HG03139 (cell line): ENCODE results near the gene CFAP97.
"Not testable (repeated sequence)": the region's sequence is repeated elsewhere in the genome, so short reads cannot be mapped to it uniquely, and the experiment has no call there.

ENCODE experiments used
- ATAC-seq: cut with Tn5 transposase; IDR thresholded peaks from one replicate; pipeline ENCODE4 v1.9.1; 2021; ENCODE audit not compliant: unreplicated experiment

The CFAP97 gene

DNA sequence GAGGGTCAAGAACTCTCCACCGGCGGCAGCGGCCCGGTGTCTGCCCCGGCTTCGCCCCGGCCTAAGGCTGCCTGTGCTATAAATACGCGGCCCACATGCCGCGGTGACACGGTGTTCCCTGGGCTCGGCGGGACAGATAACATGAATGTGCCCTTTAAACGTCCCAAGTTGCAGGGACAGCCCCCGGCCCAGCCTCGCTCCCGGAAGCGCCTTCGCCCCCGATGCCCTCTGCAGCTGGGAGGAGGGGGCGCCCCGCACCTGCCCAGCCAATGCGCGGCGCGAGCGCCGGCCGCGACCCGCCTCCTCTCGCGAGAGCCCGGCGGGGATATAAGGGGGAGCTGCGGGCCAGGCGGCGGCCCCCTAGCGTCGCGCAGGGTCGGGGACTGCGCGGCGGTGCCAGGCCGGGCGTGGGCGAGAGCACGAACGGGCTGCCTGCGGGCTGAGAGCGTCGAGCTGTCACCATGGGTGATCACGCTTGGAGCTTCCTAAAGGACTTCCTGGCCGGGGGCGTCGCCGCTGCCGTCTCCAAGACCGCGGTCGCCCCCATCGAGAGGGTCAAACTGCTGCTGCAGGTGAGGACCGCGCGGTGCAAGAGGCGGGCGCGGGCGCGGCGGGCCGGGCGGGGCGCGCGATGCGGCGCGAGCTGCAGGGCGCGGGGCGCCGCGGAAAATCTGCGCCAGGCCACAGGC is 60.7 kb downstream of the CFAP97 start, which contains the start of gene SLC25A4:
TSS of gene SLC25A4 (plus strand) at position 355 of the 689 bp plus-strand sequence. CDS start at position 462, 107 bp downstream.
- peak; percentile 95 for ATAC-seq

DNA sequence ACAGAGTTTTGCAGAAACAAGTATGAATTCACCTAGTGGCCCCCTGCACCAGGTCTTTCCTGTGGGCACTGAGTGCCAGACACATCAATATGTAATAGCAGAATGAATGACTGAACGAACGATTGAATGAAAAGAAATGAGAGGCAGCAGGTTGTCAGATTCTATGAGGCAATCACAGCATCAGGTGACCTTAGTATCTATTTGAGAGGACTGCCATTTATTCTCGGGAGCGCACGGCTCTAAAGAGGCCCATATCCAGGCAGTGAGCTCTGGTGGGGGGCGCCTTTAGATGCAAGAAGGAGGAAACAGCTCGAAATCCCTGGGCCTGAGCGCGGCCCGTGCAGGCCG is 61.3 kb downstream of the CFAP97 start:
- no peak for ATAC-seq

DNA sequence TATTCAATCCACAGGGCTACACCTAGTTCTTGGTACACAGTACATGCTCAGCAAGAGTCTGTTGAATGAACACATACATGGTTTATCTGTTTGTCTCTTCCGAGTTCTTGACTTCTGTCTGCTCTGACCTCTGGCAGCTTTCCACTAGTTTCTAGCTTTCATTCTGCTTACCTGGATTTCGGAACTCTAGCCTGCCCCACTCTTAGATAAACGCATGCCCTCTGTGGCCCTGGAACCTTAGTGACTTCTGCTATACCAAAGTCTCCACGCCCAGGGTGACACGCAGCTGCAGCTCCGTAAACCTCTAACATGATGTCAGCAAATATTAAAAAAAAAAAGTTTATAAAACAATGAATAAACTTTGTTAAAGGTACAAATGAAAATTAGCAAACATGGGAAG is 62.0 kb downstream of the CFAP97 start:
- no peak for ATAC-seq

DNA sequence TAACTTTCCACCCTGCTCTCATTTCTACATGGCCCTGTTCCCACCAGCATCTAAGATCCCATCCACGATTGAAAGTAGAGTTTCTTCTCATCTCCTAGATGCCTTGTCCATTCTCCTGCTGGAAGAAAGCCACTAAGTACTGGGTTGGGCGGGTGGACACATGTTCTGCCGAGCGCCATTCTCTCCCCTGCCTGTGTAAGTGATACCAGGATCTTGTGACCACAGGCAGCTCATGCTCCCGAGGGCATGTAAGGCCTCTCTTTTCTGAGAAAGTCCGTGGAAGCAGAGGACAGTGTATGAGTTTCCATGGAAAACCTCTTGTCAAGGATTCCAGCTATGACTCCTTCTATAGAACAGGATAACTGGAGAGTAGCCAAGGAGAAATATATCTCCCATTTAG is 64.1 kb downstream of the CFAP97 start:
- ATAC-seq, result no peak

DNA sequence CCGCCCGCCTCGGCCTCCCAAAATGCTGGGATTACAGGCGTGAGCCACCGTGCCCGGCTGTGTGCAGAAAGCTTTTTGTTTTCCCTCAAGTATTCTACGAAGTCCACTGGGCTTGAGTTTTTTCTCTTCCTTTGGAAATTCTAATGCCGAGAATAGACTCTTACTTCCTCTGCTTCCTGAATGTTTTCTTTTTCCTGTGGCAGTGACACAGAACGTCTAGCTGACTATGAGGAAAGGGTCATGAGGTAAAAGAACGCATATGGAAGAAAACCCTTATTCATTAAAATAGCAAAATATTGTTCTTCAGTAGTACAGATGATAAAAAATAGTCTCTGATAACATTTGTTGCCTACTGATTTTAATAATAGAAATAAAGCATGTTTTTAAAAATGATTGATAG is 65.6 kb downstream of the CFAP97 start:
- no peak for ATAC-seq

DNA sequence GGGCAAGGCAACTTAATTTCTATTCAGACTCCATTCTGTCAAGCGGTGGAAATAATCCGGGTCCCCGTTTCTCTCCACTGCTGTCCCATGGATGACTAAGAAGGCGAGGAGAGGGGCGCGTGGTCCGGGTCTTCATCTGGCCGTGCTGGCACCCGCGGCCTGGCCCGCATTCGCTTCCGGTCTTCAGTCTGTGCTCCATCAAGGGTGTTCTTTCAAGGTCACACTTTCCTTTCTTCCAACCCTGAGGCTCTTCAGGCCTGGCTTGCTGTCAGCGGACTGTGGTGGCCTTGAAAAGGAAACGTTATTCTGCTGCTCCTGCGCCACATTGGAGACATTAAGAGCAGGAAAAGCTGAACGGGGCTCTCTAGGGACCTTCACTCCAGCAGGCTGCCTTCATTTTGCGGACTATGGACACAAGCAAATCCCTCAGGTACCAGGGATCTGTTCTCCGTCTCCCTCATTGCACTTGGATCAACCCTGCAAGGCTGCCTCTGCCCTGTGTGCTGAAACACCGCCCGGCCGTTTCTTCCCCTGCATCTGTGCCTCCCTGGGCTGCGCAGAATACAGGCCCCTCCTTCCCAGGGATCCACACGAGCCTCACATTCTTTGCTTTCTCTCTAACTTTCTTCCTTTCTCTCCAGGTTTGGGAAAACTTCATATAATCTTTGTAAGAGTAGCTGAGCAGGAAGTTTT is 66.4 kb downstream of the CFAP97 start:
- no peak for ATAC-seq

DNA sequence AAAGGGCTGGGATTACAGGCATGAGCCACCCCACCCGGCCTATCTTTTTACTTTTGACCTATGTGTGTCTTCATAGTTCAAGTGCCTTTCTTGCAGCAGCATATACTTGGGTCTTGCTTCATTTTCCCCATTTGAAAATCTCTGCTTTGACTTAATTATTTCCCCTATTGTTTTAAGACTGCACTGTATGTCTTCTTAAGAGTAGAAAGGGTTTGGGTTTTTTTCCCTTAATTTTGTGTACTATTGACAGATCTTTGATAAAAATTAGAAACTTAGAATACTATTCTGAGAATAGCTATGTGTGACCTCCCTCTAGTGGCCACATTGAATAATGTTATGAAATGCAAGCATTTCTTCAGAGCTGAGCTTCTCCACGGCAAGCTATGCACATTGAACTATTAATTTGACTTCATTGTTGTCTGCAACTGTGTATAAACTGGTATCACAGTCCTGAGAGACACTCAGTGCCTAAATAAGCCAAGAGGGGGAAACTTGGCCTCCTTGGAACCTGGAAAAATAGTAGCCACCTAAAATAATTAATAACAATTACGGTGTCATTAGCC is 69.4 kb downstream of the CFAP97 start:
- peak; percentile 52 for ATAC-seq

DNA sequence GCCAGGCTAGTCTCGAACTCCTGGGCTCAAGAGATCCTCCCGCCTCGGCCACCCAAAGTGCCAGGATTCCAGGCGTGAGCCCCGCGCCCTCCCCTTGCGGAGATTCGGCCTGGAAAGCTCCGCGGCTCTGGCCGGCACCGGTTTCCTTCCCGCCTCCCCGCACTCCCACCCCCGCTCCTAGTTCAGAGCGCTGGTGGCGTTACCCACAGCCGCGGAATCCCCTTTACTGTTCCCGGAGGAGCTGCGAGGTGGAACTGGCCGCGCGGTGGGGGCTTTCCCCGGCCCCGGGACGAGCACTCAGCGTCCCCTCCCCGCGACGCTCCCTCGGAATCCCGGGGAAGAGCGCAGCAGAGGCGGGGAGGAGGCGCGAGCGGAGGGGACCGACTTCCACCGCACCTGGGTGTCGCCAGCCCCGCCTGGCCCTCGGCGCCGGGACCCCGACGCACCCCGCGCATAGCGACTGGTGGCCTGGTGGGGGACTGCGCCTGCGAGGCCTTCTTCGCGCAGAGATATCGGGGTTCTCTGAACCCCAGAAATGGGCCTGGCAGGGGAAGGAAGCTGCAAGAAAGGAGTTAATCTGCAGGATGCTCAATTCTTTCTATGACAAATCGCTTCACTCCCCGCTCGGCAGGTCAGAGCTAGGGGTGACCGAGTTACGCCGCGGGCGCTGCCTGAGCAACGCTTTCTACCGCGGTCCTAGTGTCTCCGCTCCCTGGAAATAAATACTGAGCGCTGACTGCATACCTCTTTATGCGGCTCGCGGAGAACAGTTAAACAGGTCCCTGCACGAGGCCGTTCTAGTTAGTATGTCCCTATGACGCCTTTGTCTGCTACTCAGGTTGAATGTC is 75.3 kb downstream of the CFAP97 start:
- peak; percentile 56 for ATAC-seq

DNA sequence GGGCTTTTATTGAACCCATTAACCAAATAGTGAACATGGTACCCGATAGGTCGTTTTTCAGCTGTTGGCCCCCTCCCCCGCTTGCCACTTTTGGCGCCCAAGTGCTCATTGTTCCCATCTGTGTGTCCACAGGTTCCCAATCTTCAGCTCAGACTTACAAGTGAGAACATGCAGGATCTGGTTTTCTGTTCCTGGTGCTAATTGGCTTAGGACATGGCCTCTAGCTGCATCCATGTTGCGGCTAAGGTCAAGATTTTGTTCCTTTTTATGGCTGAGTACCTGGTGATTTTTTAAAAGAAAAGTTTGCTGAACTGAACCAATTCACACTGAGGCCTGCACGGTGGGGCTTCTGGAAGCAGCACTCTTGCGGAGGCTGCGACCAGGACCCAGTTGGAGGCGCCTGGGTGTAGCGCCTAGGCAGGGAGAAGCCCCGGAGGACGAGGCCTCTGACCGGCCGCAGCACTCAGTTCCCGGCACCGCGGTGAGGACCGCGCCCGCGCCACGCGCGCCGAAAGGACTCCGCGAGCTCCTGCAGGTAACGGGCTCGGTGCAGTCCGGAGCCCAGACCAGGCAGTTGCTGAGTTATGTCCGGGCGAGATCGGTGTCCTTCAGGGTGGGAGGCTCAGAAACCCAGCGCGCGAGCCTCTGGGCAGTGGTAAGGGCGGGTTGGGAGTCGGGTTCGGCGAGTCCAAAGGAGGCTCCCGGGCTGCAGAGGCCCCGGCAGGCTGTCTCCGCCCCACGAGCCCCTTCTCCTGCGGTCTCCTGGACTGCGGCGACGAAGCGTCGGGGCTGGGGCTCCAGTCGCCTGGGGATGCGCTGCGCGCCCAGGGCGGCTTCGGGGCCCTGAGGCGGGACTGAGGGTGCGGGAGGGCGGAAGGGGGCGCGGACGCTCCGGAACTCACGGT is 76.5 kb downstream of the CFAP97 start:
- no peak for ATAC-seq

DNA sequence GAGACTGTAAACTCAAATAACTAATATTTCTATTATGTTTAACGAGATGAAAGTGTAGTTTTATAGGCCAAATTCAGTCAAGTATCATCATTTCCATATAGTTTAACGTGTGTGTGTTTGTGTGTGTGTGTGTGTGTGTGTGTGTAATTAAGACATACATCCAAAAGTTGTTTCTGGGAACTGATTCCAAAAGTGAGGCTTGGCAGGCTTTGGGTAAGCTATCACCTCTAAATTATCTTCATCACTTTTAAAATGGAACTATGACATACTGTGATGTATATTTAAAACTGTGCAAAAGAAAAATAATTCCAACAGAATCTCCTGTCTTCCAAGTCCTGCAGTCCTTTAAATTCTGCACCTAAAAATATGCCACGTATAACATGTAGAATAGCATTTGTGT is 79.8 kb downstream of the CFAP97 start:
- no peak for ATAC-seq

DNA sequence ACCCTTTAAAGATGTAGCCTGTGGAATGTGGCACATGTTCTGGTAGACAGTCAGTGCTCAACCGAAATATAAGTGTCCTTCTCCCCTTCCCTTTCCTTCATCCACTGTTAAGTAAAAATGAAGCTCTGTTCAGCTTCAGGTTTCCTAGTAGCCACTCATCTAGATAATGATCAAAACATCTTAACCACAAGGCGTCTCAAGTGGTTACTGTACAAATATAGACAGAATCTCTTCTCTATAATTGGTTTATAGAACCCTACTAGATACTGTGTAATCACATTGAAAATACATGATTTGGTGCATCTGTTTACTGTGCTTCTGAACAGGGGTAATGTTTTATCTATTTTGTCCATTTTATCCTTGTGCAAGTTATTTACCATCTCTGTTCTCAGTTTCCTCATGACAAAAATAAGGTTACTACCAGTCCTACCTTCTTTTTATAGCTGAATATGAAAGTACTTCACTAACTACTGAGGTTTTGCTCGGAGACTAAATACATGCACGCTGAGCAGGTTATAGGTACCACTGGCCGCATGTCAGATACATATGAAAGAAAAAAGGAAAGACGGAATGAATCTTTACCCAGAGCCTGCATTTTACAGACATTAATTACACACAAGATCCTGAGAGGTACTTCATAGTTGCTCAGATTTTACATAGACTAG is 81.0 kb downstream of the CFAP97 start:
- no peak for ATAC-seq

DNA sequence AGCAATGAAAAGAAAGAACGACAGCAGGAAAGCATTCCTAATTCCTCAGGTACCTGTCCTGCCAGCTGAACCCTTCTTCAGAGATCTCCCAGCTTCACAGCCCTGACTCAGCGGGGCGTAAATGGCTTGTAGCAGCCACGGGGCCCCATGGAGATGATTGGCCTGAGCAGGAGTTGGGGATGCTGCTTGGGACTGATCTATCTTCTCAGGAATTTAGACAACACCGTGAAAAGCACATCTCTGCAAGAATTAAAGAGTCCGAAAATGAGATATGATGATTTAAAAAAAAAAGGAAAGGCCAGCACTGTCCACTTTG is 83.2 kb downstream of the CFAP97 start:
- ATAC-seq, result no peak

DNA sequence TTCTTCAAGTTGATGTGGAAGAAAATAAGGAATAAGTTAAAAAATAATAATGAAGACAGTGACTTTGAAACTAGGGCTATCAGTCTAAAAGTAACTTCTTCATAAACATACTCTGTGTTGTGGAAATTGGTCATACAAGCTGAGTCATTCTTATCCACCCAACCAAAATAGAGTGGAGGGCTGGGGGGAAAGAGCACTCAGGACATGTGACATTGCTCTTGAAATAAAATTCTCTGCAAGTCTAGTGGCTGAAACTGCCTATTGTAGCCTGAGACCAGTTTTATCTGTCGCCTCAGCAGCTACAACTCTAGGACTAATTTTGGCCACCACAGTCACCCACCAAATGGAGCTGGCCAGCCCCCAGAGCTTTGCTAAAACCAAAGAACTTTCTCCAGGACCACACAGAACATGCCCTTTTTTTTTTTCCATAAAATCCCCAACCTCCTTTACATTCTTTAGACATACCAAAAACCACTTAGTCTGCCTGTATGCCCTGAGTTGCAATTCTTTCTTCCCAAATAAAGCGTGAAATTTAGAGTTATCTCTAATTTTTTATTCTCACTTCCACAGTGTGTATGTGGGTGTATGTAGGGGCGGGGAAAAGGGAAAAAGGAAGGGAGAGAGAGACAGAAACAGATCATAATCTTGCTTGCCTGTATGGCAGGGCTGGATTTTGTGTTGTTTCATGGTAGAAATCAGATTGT is 83.7 kb downstream of the CFAP97 start:
- ATAC-seq, result no peak

DNA sequence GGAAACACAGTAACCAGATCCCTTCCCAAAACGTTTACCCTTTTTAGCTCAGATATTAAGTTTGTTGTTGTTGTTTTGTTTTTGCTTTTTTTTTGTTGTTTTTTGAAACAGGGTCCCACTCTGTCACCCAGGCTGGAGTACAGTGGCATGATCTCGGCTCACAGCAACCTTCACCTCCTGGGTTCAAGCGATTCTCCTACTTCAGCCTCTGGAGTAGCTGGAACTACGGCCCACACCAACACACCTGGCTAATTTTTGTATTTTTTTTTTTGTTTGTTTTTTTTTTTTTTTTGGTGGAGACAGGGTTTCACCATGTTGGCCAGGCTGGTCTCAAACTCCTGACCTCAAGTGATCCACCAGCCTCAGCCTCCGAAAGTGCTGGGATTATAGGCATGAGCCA is 84.3 kb downstream of the CFAP97 start:
- ATAC-seq, result not testable (repeated sequence)

DNA sequence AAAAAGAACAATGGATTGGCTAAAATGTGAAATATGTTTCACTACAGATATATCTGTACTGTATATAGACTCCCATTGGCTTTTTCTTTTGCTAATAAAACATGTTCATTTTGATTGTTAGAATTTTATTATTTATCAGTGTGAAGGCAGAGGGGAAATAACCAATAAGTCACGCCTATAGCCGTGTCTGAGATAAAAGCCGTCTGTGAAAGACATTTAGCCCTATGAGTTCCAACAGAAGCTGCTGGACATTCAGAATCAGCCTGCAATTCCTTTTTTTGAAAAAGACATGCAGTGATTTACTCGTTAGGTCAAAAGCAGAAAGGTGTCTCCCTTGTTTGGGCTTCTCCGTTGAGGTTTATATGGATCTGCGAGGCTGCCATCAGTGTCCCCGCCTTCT is 84.9 kb downstream of the CFAP97 start:
- no peak for ATAC-seq

DNA sequence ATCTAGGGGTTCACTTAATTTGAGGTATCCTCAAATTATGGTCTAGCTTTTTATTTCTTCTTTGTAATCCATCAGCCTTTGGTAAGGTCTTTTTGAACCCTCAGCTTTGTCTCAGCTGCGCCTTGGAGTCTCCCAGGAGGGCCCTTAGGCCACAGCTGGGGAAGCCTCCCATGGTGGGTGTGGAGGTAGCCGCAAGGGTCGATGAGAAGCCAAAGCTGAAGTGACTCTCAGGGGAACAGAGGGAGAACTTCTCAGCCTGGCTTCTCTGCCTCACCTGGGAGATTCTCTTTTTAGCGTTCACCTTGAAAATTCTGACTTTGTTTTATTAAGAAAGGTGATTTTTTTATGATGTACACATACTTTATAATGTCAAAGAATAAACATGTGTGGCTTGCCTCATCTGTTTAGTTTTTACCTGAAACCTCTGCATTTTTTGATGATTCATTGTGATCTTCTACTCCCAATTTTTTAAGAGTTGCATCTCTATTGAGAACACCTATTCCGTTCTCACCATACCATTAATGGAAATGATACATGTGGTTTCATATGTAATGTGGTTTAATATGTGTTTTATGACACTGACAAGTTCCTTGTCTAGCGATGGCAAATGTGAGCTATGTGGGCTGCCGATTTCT is 86.4 kb downstream of the CFAP97 start:
- no peak for ATAC-seq

DNA sequence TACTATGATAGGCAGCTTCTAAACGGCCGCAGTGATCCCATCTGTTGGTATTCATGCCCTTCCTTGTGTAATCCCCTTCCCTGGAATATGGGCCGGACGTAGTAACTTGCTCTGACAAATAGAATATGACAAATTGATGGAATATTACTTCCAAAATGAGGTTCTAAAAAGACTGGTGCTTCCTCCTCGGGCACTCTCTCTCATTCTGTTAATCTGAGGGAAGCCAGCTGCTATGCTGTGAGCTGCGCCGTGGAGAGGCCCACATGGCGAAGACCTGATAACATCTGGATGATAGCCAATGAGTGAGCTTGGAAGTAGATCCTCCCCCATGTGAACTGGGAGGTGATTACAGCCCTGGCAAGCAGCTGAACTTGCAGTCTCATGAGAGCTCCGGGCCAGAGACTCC is 88.0 kb downstream of the CFAP97 start:
- no peak for ATAC-seq

DNA sequence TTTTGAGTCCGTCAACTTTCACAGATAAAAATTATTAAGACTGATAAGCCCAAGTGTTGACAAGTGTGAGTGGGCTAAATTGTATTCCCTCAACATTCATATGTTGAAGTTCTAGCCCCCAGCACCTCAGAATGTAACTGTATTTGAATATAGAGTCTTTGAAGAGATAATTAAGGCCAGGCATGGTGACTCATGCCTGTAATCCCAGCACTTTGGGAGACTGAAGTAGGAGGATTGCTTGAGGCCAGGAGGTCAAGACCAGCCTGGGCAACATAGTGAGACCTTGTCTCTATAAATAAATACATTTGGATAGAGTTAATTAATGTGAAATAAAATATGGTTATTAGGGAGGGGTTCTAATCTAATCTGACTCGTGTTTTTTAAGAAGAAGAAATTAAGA is 90.5 kb downstream of the CFAP97 start:
- no peak for ATAC-seq

DNA sequence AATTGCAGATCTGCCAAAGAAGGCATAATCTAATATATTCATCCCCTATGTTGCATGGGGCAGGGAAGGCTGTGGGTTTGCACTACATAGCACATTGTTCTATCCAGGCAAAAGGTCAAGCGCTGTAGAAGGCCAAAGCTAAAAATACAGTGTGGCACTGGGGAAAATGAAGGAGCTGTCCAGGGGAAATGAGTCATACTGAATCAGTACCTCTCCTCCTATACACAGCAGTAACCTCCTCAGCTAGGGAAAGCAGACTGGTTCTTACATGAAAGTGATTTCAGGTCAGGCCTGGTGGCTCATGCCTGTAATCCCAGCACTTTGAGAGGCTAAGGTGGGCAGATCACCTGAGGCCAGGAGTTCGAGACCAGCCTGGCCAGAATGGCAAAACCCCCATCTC is 91.7 kb downstream of the CFAP97 start:
- no peak for ATAC-seq
